T-helper 9 cell (primary cell): ENCODE data around the gene ZNF839.
A peak's percentile ranks its signal among the peaks of the same experiment; 100 is the strongest.
"Not testable (repeated sequence)": the region's sequence is repeated elsewhere in the genome, so short reads cannot be mapped to it uniquely, and the experiment has no call there.

ENCODE experiments used
- DNase-seq: peaks from one replicate; pipeline ENCODE4 v3.0.0-alpha.2; 2020

The ZNF839 gene

DNA sequence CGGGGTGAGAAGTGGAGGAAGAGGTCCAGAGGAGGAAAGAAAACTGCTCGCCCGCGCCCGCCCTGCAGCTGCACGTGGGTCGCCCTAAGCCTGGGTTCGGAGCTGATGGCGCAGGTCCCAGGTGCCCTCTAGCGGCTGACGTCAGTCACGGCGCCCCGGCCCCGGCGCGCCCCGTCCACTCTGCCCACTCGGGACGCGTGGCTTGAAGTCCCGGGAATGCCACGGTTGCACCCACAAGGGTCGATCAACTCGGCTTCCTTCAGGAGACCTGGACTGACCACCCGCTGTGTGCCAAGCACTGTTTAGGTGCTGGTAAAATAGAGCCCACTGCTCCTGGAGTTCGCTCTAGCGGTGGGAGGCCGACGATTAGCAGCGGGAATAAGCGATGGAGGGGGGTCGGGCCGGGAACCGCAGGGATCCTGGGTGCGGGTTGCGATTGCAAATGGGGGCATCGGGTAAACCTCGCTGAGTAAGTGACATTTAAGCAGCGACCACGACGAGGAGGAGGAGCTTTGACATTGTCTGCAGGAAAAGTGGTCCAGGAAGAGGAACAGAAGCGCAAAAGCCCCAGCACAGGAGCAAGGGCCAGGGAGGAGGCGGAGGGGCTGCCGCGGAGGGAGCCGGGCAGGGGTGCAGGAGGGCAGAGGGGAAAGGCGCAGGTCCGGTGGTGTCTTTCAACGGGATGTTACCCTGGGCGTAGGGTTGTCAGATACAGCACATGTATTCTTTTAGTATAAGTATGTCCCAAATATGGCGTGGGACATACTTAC is 5.1 kb upstream of the ZNF839 start:
- DNase-seq = peak; percentile 76

DNA sequence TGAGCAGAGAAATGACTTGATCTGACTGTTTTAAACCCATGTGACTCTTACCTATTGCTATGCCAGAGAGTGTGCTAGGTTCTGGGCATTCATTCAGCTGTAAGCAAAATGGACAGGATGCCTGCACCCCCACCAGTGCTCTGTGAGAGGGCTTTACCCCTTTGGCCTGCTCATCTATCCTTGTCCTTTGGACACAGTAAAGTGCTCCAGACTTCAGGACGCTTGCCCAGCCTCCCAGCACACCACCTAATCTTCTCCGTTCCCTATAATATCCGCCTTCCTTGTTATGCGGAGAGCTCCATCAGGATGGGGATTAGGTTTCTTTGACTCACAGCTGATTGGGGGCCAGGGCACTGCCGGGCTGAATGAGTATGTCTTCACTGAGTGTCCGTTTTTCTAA is 4.4 kb upstream of the ZNF839 start:
- DNase-seq = no peak

DNA sequence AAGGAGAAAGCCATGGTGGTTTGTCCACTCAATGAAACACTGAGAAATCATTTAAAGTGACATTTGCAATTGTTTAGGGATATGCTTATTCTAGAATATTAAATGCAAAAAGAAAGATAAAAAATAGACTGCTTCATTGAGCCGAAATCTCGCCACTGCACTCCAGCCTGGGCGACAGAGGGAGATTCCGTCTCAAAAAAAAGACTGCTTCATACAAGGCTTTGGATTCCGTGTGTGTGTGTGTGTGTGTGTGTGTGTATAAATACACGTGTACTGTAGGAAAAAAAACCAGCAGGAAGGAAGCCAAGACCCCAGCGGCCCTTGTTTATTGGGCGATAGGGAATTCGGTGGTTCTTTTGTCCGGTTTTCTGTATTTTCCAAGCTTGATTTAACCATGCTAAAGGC is 3.2 kb upstream of the ZNF839 start:
- peak; percentile 27 for DNase-seq

- DNase-seq = peak; percentile 95
Measured at GRCh38 chr14:102316743-102317563, 2.6 kb upstream of the ZNF839 start.

GRCh38 chr14:102317564-102318248 is 1.8 kb upstream of the ZNF839 start:
- DNase-seq = no peak

GRCh38 chr14:102318781-102319276 is 717 bp upstream of the ZNF839 start:
- no peak for DNase-seq

DNA sequence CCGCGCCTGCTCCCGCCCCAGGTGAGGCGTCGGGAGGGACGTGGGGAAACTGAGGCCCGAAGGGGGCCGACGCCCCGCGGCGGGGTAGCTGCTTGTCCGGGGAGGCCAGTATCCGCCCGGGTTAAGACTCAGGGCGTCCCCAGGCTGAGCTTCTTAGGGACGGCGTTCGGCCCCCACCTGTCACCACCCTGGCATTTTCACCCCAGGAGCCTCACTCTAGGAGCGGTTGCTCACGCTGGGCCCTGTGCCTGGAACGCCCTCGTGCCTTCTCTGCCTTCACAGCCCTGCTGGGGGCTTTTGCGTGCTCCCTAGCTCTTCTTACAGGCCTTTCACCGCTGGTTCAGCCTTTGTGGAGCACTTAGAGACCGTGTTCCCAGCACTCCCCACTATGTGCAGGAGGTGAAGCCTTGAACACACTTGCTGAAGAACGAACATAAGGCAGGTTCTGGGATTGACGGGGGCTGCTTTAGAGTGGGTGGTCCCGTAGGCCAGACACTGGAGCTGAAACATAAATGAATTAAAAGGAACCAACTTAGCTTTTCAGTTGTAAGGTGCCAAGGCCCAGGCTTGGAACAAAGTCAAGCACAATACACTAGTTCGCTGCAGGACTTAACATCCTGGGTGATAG is 601 bp downstream of the ZNF839 start:
- peak; percentile 33 for DNase-seq

DNA sequence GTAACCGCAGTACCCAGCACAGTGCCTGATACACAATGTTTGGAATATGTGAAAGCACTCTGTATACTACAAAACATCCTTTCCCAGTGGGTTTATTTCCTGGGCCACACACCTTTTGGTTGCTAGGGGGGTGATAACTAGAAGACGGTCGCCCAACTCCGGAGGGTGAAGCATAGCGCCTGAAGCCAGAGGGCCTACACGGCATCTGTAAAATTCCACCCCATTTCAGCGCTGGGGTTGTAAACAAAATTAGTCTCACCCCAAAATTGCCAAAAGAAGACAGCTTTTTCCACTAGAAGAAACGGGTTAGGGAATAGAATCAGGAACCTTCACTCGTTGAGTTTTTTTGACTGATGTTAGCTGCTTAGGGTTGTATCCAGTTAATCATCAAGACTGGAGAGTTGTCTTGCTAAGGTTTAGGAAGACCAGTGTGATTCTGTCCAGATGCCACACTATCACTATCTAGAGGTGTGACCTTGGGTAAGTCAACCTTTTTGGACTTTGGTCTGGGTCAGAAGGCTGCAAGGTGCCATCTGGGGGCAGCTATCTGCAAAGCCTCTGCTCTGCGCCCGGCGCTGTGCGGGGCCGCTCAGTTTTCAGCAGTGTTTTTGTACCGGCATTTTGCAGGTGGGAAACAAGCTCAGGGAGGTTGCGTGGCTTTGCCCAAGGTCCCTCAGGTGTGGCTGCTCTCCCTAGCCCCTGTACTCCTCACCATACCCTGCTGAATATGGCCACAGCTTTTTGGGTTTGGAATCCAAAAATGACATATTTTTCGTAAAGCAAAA is 1.3 kb downstream of the ZNF839 start:
- no peak for DNase-seq

- no peak for DNase-seq
Measured at GRCh38 chr14:102321456-102322422, 2.2 kb downstream of the ZNF839 start.

- no peak for DNase-seq
Measured at GRCh38 chr14:102323102-102323501, 3.6 kb downstream of the ZNF839 start.

DNA sequence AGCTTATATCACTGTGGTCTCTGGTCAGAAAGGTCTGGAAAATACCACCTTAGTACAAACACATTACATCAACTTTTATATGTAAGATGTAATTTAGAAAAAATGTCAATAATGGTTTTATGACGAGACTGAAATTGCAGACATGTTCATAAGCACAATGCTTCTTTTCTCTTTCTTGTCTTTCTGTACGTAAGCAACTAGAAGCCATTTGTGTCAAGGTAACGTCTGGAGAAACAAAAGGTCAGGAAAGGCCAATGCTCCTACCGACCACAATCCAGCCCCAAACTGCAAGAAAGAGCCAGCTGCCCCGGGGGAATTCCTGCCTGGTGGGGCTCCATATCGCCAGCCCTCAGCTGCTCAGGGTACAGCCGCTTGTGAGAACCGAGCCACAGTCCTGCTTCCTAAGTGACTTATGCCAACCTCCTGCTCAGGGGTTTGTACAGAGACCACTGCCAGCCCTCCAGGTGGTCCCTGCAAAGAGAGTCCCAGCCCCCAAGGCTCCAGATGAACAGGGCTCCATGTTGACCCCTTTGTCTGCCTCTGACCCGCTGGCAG is 6.3 kb downstream of the ZNF839 start:
- DNase-seq = no peak

- DNase-seq = no peak
Measured at GRCh38 chr14:102326583-102326982, 7.0 kb downstream of the ZNF839 start.

- DNase-seq = not testable (repeated sequence)
Measured at GRCh38 chr14:102329381-102329780, 9.8 kb downstream of the ZNF839 start.

DNA sequence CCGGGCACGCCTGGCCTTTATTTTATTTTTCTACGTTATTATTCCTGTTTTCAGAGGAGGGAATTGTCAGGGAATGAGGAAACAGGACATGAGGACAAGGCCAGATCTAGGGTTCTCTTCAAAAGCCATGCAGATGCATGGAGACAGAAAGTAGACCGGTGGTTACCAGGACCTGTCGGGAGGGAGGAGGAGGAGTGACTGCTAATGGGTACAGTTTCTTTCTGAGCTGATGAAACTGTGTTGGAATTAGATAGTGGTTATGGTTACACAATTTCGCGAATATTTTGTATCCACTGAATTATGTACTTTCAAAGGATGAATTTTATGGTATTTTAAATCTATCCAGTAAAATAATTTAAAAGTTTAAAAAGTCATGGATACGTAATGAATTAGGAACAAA is 11.3 kb downstream of the ZNF839 start:
- no peak for DNase-seq

DNA sequence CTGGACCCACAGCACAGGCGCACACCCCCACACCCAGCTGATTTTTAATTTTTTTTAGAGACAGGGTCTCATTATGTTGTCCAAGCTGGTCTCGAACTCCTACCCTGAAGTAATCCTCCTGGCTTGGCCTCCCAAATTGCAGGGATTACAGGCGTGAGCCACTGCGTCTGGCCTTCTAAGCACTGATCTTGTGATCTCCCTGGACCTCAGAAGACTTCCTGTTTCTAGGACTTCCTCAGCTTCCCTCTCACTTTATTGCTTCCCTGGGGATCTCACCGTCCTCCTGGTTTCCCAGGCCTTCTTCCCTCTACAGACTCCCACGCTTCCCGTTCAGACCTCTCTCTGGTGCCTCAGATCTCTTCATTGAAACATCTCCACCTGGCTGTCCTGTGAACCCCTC is 13.8 kb downstream of the ZNF839 start:
- DNase-seq = no peak

DNA sequence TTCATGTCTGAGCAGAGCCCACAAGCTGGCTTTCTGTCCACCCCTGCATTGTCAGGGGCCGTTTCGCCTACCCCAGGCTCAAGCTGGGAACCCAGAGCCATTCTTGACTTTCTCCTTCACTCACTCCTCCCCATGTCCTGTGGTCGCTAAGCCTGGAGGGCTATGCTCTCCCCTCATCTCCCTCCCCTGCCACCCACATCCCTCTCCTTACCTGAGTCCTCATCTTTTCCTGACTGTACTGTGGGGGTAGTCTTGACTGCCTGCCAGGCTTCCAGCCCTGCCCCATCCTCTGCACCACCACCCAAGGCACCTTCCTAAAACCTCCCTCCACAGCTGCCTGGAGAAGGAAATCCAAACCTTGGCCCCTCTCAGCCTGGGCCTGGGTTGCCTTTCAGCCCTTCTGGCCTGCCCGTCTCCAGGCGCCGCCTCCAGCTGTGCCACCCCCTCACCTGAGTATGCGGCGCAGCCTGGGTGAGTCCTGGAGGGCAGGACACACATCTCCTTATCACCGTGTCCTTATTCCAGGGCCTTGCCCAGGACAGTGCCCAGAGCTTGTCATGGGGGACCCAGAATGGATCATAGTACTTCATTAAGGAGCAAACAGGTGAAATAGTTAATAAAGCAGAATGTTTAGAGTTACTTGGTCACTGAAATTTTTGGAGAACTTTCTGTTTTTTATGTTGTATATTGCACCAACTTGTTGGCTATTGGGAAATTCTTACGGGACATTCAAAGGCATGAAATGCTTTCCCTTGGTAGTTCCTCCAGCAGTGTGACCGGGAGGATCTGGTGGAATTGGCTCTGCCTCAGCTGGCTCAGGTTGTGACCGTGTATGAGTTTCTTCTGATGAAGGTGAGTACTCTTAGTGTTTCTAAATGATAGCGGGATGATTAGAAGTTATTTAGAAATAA is 14.5 kb downstream of the ZNF839 start:
- DNase-seq = no peak

- DNase-seq = no peak
Measured at GRCh38 chr14:102335163-102335562, 15.6 kb downstream of the ZNF839 start.

GRCh38 chr14:102338724-102339123 is 19.2 kb downstream of the ZNF839 start:
- DNase-seq = no peak

DNA sequence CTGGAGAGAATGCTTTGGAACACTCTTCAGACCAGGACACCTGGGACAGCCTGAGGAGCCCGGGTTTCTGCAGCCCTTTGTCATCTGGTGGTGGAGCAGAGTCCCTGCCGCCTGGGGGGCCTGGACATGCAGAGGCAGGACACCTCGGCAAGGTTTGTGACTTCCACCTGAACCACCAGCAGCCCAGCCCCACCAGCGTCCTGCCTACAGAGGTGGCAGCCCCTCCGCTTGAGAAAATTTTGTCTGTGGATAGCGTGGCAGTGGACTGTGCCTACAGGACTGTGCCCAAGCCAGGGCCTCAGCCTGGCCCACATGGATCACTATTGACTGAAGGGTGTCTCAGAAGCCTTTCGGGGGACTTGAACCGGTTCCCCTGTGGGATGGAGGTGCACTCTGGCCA is 22.0 kb downstream of the ZNF839 start:
- no peak for DNase-seq
